ENCODE data around the gene TRMO. TPM values are rescaled to one million over a fixed set of nuclear protein-coding genes. Genes with fewer than 3 reads are reported as not detected.

TRMO gene
- total and polyA plus RNA-seq, 9 of the 15 experiments (the other 6 are each of a cell fraction or from before 2014, with no cell fraction given): 5.6 to 22.4 (median 16.2) TPM

DNA sequence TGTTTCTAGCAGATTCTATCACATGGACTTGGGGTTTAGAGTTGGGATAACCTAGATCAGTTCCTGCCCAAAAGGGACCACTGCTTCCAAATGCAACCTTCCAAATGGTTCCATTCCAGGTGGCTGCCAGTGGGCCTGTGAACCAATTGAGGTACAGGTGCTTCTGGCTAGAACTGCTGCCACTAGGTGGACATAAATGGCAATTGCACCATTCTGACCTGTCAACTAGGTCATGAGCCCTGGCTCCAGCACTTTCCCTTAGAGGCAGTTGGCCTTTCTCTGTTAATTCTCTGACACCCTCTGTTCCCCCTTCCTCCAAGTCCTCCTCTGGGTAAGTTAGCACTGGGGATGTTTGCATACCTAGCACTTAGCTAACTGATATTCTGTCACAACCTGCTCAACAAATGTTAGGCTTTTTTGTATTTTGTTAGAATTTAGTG lies 32.3 kb upstream of the TRMO start (continued):
- TF ChIP-seq, protein P1, sequence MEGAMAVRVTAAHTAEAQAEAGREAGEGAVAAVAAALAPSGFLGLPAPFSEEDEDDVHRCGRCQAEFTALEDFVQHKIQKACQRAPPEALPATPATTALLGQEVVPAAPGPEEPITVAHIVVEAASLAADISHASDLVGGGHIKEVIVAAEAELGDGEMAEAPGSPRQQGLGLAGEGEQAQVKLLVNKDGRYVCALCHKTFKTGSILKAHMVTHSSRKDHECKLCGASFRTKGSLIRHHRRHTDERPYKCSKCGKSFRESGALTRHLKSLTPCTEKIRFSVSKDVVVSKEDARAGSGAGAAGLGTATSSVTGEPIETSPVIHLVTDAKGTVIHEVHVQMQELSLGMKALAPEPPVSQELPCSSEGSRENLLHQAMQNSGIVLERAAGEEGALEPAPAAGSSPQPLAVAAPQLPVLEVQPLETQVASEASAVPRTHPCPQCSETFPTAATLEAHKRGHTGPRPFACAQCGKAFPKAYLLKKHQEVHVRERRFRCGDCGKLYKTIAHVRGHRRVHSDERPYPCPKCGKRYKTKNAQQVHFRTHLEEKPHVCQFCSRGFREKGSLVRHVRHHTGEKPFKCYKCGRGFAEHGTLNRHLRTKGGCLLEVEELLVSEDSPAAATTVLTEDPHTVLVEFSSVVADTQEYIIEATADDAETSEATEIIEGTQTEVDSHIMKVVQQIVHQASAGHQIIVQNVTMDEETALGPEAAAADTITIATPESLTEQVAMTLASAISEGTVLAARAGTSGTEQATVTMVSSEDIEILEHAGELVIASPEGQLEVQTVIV (CRISPR knock-in tag; IDR thresholded peaks at IDR 0.05; ENCODE audit: borderline replicate concordance): no peak
- TF ChIP-seq, protein P2, sequence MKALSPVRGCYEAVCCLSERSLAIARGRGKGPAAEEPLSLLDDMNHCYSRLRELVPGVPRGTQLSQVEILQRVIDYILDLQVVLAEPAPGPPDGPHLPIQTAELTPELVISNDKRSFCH (CRISPR knock-in tag; IDR thresholded peaks at IDR 0.05): no peak
- TF ChIP-seq, protein P2 (tag; IDR thresholded peaks at IDR 0.05): 0 out of 2 replicates have a peak, but pooled peaks have one; percentile 55
- TF ChIP-seq KLF13 (tag; IDR thresholded peaks at IDR 0.05; ENCODE audit: borderline replicate concordance, low read depth): no peak
- TF ChIP-seq TEAD4 (IDR thresholded peaks at IDR 0.05; ENCODE audit: low read length): peak; percentile 43; the same call in 1 of the 2 replicates
- TF ChIP-seq TEAD4 (CRISPR knock-in tag; IDR thresholded peaks at IDR 0.05; ENCODE audit: borderline replicate concordance): no peak
- no peak for TF ChIP-seq POLR3A (IDR thresholded peaks at IDR 0.05; ENCODE audit: borderline replicate concordance, extremely low read depth, insufficient read depth, insufficient read length)
- TF ChIP-seq ZNF780A (CRISPR knock-in tag; IDR thresholded peaks at IDR 0.05): no peak
- no peak for TF ChIP-seq C11orf30 (IDR thresholded peaks at IDR 0.05; ENCODE audit: low read depth)
- TF ChIP-seq ZNF583 (CRISPR knock-in tag; IDR thresholded peaks at IDR 0.05): no peak
- TF ChIP-seq ZNF197 (CRISPR knock-in tag; IDR thresholded peaks at IDR 0.05; ENCODE audit: low read depth): 0 out of 2 replicates have a peak, but pooled peaks have one; percentile 43
- no peak for TF ChIP-seq GATAD2A (IDR thresholded peaks at IDR 0.05)
- TF ChIP-seq CEBPG (CRISPR knock-in tag; IDR thresholded peaks at IDR 0.05): peak; percentile 59; the same call in 1 of the 2 replicates
- peak in 1 of 2 experiments; percentile 32; a peak in 1 of 4 replicates for TF ChIP-seq CEBPG (tag; conservative IDR thresholded peaks at IDR 0.05 in 1 of 2, IDR thresholded peaks at IDR 0.05 in 1 of 2)
- TF ChIP-seq ZNF282 (CRISPR knock-in tag; IDR thresholded peaks at IDR 0.05): no peak
- TF ChIP-seq NR3C1 (CRISPR knock-in tag; IDR thresholded peaks at IDR 0.05): no peak
- no peak for TF ChIP-seq ZNF239 (CRISPR knock-in tag; IDR thresholded peaks at IDR 0.05)
- TF ChIP-seq TEAD2 (tag; IDR thresholded peaks at IDR 0.05): no peak
- no peak for TF ChIP-seq PCBP2 (IDR thresholded peaks at IDR 0.05; ENCODE audit: low read depth, low read length, poor library complexity, severe bottlenecking)
- TF ChIP-seq GATAD2B (IDR thresholded peaks at IDR 0.05; ENCODE audit: borderline replicate concordance): no peak
- TF ChIP-seq U2AF1 (optimal IDR thresholded peaks at IDR 0.05; ENCODE audit: low read depth, low read length): no peak
- TF ChIP-seq ZNF316 (IDR thresholded peaks at IDR 0.05): no peak
- TF ChIP-seq, protein P3, sequence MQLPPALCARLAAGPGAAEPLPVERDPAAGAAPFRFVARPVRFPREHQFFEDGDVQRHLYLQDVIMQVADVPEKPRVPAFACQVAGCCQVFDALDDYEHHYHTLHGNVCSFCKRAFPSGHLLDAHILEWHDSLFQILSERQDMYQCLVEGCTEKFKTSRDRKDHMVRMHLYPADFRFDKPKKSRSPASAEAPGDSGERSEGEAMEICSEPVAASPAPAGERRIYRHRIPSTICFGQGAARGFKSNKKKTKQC (CRISPR knock-in tag; IDR thresholded peaks at IDR 0.05): no peak
